ENCODE results near the gene GNA14. TPM values are rescaled to one million over a fixed set of nuclear protein-coding genes. Genes with fewer than 3 reads are reported as not detected.

The GNA14 gene
- total RNA-seq, 1 experiment from 2014 or later, result 0.37 TPM

- Histone ChIP-seq H4K91ac (ENCODE audit: insufficient read length, low read depth, low read length) (no peak overlapping the region), H4K8ac (replicated peaks; ENCODE audit: insufficient read length, low read depth, low read length) (no peak overlapping the region), H3K79me1 (ENCODE audit: insufficient read depth, low read depth, low read length, poor library complexity, severe bottlenecking) (no peaks in the 10 kb centered on the region), H2AFZ (ENCODE audit: low read length) (no peak overlapping the region), H3K27ac (ENCODE audit: insufficient read length, low read depth, low read length) (no peak overlapping the region), H3K9ac (ENCODE audit: extremely low read depth, insufficient read length, low read length) (no peak overlapping the region), H2AK5ac (ENCODE audit: insufficient read length, low read length) (no peak overlapping the region), H3K4ac (ENCODE audit: low read depth, low read length) (no peak overlapping the region), H3K14ac (ENCODE audit: insufficient read depth, low read length) (no peak overlapping the region), H3T11ph (ENCODE audit: low read length) (no peak overlapping the region), H3K23me2 (ENCODE audit: insufficient read length, low read depth, low read length, poor library complexity, severe bottlenecking) (no peaks in the 10 kb centered on the region), H4K20me1 (ENCODE audit: control insufficient read depth, insufficient read depth, insufficient read length) (no peaks in the 10 kb centered on the region), H3K23ac (ENCODE audit: insufficient read length, low read depth, low read length) (no peak overlapping the region), H3K4me2 (ENCODE audit: insufficient read depth, insufficient read length, low read length) (no peak overlapping the region), H3K9me3 (ENCODE audit: control insufficient read depth, low read depth, low read length) (no peaks in the 10 kb centered on the region), H3K27me3 (ENCODE audit: insufficient read depth, low read length) (no peaks in the 10 kb centered on the region), H3K4me1 (ENCODE audit: insufficient read depth, low read length) (no peaks in the 10 kb centered on the region), H2BK15ac (ENCODE audit: low read depth, low read length) (no peak overlapping the region), H2BK12ac (ENCODE audit: insufficient read length, low read depth, low read length) (no peak overlapping the region), H2BK120ac (ENCODE audit: low read depth, low read length, poor library complexity, severe bottlenecking) (no peak overlapping the region), H3K79me2 (ENCODE audit: insufficient read depth, low read length) (no peaks in the 10 kb centered on the region), H2BK20ac (ENCODE audit: low read depth, low read length, poor library complexity, severe bottlenecking) (no peak overlapping the region), H2BK5ac (ENCODE audit: insufficient read length, low read length) (no peak overlapping the region), H4K5ac (ENCODE audit: insufficient read length, low read depth, low read length) (no peak overlapping the region), H3K56ac (ENCODE audit: insufficient read length, low read depth, low read length) (no peak overlapping the region), H3K18ac (ENCODE audit: insufficient read length, low read depth, low read length) (no peak overlapping the region)
- peak; percentile 72 for TF ChIP-seq CTCF (conservative IDR thresholded peaks at IDR 0.05)
- Mint-ChIP-seq H3K27me3 (ENCODE audit: low read depth) (no peaks in the 10 kb centered on the region), H3K27ac (no peak overlapping the region), H3K9me3 (peaks cover 5 to 9% of the 10 kb centered on the region in 2 experiments), H3K4me1 (peaks cover 13 to 27% of the 10 kb centered on the region in 2 experiments), H3K4me3 (no peak overlapping the region), H3K36me3 (ENCODE audit: insufficient read depth in 1 of 3, low read depth in 3 of 3) (peaks cover 0 to 5% (median 4%) of the 10 kb centered on the region in 3 experiments; a peak in 2 of 7 replicates)
- no CpG with 5 or more reads among the region's 8 CpGs for WGBS (ENCODE audit: extremely low coverage, insufficient read length, low lambda C conversion rate)
- no peak for DNase-seq
Observed at GRCh38 chr9:77455312-77455927, 192.7 kb downstream of the GNA14 start.
